AG08395 (cell line): ENCODE results near the gene NOL8.

Source experiments
- DNase-seq: peaks from one replicate; pipeline ENCODE4 v3.0.0; 2012; ENCODE audit warnings: mixed read lengths, low spot score

NOL8 gene

DNA sequence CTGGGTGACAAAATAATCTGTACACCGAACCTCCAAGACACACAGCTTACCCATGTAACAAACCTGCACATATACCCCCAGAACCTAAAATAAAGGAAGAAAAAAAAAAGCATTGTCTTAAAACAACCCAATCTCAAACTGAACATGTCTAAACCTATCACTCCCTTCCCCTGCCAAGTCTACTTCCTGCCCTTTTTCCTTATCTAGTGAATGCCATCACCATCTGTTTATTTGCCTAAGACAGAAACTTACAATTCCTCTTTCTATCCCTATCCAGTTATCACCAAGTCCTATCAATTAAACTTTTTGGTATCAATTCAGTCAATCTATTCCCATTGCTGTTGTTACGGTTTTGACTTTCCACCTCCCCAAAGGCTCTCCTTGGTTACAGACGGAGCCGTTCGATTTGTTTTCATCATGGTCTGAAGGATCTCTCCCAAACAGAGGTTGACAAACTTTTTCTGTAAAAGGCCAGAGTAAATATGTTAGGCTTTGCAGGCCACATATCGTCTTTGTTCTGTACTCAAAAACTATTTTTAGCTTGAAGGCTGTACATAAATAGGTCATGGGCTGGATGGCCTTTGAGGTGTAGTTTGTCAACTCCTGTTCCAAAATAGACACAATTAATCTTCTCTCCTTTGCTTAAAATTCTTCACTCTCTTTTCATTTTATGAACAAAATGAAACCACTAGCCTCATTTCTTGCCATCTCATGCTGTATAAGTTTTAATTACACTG lies 12.1 kb downstream of the NOL8 start:
- DNase-seq, result no peak

- DNase-seq, result no peak
These were observed 14.6 kb downstream of the NOL8 start for GRCh38 chr9:92310562-92310961.

DNA sequence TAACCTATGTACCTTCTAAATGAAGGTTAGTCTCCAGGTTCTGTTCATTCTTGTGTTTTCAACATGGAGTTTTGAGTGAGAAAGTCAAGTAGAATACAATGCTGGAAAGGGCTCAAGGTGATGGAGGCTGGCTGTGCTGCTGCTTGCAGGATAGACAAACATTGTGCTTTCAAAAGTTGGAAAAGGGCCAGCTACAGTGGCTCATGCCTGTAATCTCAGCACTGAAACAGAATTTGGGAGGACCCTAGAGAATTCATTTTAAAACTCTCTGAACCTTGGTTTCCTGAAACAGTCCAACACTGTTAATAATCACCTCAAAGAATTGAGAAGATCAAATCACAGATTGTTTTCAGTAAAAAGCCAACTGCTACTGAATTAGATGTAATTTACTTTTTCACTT lies 16.3 kb downstream of the NOL8 start:
- DNase-seq, result no peak

GRCh38 chr9:92300936-92301335 lies 24.2 kb downstream of the NOL8 start:
- DNase-seq, result no peak

DNA sequence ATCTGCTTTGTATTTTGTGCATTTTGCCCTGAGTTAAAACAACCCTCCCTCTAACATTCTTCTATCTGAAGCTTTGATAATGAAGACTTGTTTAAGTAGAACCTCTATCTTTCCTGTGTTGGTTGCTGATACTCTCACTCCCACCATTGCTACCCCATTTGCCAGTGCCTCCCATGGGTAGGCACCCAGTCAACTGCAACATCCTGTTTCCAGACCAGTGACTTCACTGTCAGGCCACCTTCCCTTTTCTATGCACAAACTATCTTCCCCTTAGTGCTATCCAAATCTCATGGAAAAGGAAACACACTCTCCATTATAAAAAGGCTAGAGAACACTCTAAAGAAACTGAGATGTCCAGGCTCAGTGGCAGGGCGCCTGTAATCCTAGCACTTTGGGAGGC lies 26.0 kb downstream of the NOL8 start:
- no peak for DNase-seq

DNA sequence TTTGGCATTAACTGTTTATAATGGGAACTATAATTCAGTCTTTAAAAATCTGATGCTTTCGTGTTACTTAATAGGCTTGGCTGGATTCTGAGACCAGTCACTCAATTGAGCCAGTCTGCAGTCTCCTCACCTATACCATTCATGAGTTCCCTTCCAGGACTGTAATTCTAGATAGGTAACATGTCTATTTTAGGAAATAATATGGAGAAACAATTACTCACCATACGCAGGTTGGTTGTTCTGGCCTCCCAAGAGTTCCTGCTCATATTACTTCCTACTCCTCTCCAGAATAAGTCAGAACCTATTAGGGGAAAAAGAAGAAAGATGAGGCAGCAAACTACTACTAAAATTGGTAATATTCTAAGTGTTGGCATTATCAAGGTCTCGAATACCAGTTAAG lies 27.1 kb downstream of the NOL8 start:
- DNase-seq, result no peak

- no peak for DNase-seq
These were observed 27.5 kb downstream of the NOL8 start for GRCh38 chr9:92297611-92298010.

DNA sequence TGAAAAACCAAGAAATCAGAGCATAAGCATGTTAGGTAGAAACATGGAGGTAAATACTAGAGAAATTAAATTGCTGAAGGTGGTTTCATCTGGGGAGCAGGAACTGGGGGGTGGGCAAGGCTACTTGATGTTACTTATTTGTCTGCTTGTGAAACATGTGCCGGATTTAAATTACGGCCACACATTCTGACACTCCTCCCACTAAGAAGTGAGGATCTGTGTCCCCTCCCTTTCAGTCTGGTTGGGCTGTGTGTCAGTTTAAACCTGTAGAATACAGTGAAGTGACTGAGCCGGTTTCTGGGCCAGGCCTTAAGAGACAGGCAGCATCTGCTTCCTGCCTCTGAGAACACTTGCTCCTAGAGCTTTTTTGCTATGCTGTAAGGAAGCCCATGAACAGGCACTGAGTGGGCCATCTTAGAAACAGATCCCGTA lies 29.3 kb downstream of the NOL8 start:
- no peak for DNase-seq

- no peak for DNase-seq
These were observed 29.8 kb downstream of the NOL8 start for GRCh38 chr9:92295240-92295790.

DNA sequence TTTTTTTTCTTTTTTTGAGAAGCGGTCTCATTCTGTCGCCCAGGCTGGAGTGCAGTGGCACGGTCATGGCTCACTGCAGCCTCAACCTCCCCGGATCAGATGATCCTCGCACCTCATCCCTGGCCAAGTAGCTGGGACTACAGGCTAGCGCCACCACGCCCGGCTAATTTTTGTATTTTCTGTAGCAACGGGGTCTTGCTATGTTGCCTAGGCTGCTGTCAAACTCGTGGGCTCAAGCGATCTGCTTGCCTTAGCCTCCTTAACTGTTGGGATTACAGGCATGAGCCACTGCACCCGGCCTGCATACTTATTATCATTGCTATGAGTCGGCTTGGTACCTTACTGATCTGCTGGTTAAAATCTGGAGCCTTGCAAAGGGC lies 30.9 kb downstream of the NOL8 start:
- peak; percentile 6 for DNase-seq

- DNase-seq, result peak; percentile 99
These were observed 31.5 kb downstream of the NOL8 start, which contains the start of gene IARS1 for GRCh38 chr9:92293452-92294296. IARS1 (minus strand) TSS chr9:92293697; CDS start chr9:92289419, 4,278 bp downstream.

GRCh38 chr9:92293075-92293354 lies 32.1 kb downstream of the NOL8 start:
- no peak for DNase-seq

DNA sequence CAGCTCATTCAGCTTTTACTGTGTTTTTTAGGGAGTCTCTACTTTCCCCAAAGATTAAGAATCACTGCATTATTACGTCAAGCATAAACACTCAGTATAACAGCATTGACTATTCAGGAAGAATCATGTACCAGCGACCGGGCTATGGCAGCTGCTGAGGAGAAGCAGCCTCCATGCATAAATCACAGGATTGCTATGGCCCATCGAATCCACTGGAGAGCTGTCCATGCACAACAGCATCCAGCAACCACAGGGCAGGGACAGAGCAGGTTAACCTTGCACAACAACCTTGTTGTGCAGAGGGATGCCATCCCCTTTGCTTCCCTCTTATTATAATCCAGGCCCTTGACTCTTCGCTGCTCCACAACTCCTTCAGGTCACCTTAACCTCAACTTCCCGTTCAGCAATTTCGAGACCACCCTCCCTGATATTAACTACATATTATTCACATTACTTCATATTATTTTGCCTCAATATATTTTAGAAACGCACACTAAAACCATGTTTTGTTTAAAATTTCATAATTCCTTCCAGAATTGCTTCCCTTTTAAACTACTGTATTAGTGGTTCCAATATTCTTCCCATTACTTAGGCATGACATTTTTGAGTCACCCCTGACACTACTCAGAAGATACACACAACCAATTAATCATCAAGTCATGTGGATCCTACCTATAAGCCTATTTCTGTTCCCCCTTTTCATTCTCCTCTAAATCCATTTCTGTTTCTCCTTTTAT lies 32.6 kb downstream of the NOL8 start:
- peak; percentile 2 for DNase-seq

DNA sequence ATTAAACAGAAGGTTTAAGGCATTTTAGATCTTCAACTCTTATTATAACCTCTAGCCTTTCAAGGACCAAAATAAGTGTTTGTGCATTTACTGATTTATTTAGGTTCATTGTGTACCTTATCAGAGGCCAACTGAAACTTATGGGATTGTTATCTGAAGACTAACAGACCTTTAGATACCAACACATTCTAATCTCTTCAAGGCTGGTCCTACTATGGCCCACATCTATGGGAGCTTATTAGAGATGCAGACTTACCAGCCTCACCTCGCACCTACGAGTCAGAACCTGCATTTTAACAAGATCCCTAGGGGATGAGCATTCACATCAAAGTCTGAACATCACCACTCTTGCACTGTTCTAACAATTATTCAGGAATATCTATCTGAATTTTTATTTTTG lies 33.6 kb downstream of the NOL8 start:
- no peak for DNase-seq

GRCh38 chr9:92290785-92291429 lies 34.2 kb downstream of the NOL8 start:
- DNase-seq, result no peak

GRCh38 chr9:92289708-92290390 lies 35.3 kb downstream of the NOL8 start:
- DNase-seq, result peak; percentile 6

DNA sequence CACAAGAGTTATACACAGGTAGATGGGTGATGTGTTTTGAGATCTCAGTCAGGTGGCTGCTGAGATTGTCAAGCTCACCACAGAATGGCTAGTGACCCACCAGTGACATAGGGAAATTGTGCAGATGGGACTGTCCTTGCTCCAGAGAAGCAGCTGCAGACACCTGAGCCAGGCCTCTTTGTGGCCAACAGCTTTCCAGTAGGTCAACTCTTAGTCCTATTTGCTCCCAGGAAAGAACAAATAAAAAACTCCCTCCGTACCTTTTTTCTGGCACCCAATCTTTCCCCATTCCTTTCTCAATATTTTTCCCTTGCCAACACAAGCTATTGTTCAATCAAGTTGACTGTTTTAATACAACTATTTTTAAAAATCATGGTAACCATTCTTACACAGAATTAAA lies 45.8 kb downstream of the NOL8 start:
- no peak for DNase-seq

DNA sequence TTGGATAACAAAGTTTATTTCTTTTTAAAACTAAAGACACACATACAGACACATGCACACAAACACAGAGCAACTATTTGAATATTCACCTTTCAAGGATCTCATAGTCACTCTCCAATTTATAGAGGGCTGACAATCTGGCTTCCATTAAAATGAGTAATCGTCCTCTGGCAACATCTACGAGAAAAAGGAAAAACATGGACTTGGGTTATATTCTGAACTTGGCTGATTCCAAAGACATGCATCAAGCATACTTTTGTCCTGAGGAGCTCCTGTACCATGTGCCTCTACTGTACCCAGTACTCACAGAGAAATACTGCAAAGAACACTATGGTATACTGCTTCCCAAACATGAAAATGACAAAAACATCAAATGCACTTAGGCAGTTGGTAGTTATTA lies 47.0 kb downstream of the NOL8 start:
- peak; percentile 58 for DNase-seq

- DNase-seq, result no peak
These were observed 48.7 kb downstream of the NOL8 start for GRCh38 chr9:92276331-92277032.

DNA sequence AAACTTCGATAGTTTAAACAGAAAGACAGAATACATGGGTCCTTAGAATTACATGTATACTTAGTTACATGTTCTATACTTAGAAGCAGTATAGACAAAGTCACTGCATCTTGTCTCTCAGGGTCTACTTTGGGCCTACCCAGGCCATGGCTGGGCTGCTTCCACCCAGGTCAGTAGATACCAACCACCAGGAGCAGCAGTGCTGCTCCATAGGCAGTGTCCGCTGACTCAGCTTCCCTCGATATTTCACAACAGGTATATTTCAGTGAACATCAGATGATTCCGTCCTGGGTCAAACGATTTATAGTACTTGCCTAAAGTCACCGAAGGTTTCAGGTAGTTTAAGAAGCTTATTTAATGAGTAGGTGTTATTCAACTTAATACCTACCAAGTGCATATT lies 49.6 kb downstream of the NOL8 start:
- no peak for DNase-seq

GRCh38 chr9:92270511-92270910 lies 54.6 kb downstream of the NOL8 start:
- DNase-seq, result no peak
